A673 (cell line): Measurements from ENCODE around the gene ZNF620. TPM values are rescaled to one million over a fixed set of nuclear protein-coding genes. Genes with fewer than 3 reads are reported as not detected.
A peak's percentile ranks its signal among the peaks of the same experiment; 100 is the strongest.

Experiments
- BruUV-seq: library from RNA; stranded (reverse); fragments of 400-500 nt; replicated peaks from 2 replicates; lab custom pipeline; 2021; lab: Mats Ljungman, UMichigan
- CTCF ChIA-PET: fragments of 300-600 bp; sonication (Branson Sonifier 250); formaldehyde crosslinking; loops from one replicate; lab custom pipeline; 2022; ENCODE audit warnings: antibody characterized with exemption; lab: Charles Lee
- POLR2A ChIA-PET: fragments of 300-600 bp; sonication (Branson Sonifier 250); formaldehyde crosslinking; loops from one replicate; lab custom pipeline; 2022; ENCODE audit warnings: antibody characterized with exemption; ENCODE audit not compliant: low non-redundant PET; lab: Charles Lee
- DNase-seq: peaks from one replicate; pipeline ENCODE4 v3.0.0-alpha.2; 2015; ENCODE audit warnings: low spot score
- H3K27ac ChIP-seq: fragments of 200-600 bp; sonication (generic); 2 replicates; pipeline ENCODE4 v1.5.1; 2016; ENCODE audit warnings: mixed run types, low read depth, mild to moderate bottlenecking, mixed read lengths, antibody characterized with exemption, low read length; ENCODE audit not compliant: poor library complexity, severe bottlenecking
- H3K27me3 ChIP-seq: fragments of 200-600 bp; sonication (generic); replicated peaks from 2 replicates; pipeline ENCODE4 v1.6.1; 2017; ENCODE audit warnings: mixed run types, low read depth, mild to moderate bottlenecking, mixed read lengths, antibody characterized with exemption, low read length; ENCODE audit not compliant: insufficient read depth, poor library complexity
- H3K36me3 ChIP-seq: fragments of 200-600 bp; sonication (generic); 2 replicates; pipeline ENCODE4 v1.6.1; 2016; ENCODE audit warnings: mixed run types, mild to moderate bottlenecking, mixed read lengths, antibody characterized with exemption, low read length; ENCODE audit not compliant: insufficient read depth, poor library complexity, severe bottlenecking
- H3K4me1 ChIP-seq: fragments of 200-600 bp; sonication (generic); 2 replicates; pipeline ENCODE4 v1.6.1; 2017; ENCODE audit warnings: mixed run types, mild to moderate bottlenecking, mixed read lengths, antibody characterized with exemption, low read length; ENCODE audit not compliant: insufficient read depth, poor library complexity, severe bottlenecking
- H3K4me3 ChIP-seq: fragments of 200-600 bp; sonication (generic); 2 replicates; pipeline ENCODE4 v1.5.1; 2016; ENCODE audit warnings: low read depth, mixed run types, mild to moderate bottlenecking, mixed read lengths, low read length; ENCODE audit not compliant: poor library complexity, severe bottlenecking
- H3K9me3 ChIP-seq: fragments of 200-600 bp; sonication (generic); 2 replicates; pipeline ENCODE4 v1.6.1; 2016; ENCODE audit warnings: mixed run types, low read depth, mild to moderate bottlenecking, mixed read lengths, antibody characterized with exemption, low read length; ENCODE audit not compliant: poor library complexity, severe bottlenecking
- CTCF ChIP-seq: fragments of 300-800, 200-600 bp; sonication (generic); conservative IDR thresholded peaks from 2 replicates; pipeline ENCODE4 v1.5.1; 2017; ENCODE audit warnings: low read depth, mild to moderate bottlenecking, antibody characterized with exemption, low read length, moderate library complexity, mixed read lengths
- EZH2 ChIP-seq: fragments of 200-600 bp; sonication (generic); IDR thresholded peaks from 2 replicates; pipeline ENCODE4 v1.6.1; 2017; ENCODE audit warnings: borderline replicate concordance, low read depth, mild to moderate bottlenecking, mixed read lengths, antibody characterized with exemption, low read length; ENCODE audit not compliant: poor library complexity, severe bottlenecking
- intact Hi-C: fragments of 100-400 bp; cut with micrococcal nuclease; formaldehyde crosslinking; loops from one replicate; pipeline ENCODE4 v1.10.0; 2022; ENCODE audit not compliant: unreplicated experiment
- total RNA-seq: library from RNA; stranded (reverse); gene quantifications from 2 replicates; pipeline ENCODE4 v1.2.3, GENCODE V29; 2021

The ZNF620 gene
- total RNA-seq, 1 experiment from 2014 or later: 7.9 TPM

DNA sequence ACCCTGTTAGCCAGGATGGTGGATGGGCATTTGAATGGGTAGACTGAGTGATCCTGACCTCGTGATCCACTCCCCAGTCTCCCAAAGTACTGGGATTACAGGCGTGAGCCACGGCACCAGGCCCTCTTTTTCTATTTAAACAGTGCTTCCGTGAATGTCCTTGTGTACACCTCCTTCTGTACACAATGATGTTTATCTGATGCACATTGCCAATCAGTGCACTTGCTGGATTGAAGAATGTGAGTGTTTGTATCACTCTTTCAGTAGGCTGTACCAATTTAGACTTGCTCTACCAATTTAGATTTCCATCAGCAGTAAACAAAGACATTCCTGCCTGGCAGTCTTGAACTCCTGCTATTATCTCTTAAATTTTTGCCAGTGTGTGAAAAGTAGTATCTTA is 37.8 kb upstream of the ZNF620 start:
- Histone ChIP-seq H3K9me3 (no peaks in the 10 kb centered on the region), H3K27ac (no peak overlapping the region), H3K4me1 (no peaks in the 10 kb centered on the region), H3K36me3 (peaks cover 11% of the 10 kb centered on the region), H3K27me3 (no peaks in the 10 kb centered on the region), H3K4me3 (no peak overlapping the region)
- ChIA-PET POLR2A (no interaction called here), CTCF (no interaction called here)
- intact Hi-C loops: no loop called here
- TF ChIP-seq EZH2 (no peak), CTCF (no peak)
- BruUV-seq: no TSS peak
- no peak for DNase-seq

DNA sequence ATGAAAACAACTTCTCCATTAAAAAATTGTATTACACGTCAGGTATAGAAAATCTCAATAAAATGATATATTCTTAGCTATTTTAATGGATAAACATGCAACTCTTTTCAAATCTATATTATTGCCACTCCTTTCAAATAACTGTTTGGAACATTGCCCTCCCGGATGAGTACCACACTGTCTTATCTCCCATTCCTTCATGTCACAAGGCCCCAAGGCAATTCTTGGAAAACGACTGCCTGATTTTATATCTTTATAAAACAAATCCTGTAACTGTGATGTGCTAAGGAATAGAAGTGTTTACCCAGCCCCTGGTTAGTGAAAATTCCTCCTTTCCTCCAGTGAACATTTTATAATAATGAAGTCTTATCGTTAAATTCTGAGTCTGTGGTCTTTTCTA is 35.1 kb upstream of the ZNF620 start:
- no peaks in the 10 kb centered on the region for H3K36me3 ChIP-seq
- no peak overlapping the region for H3K4me3 ChIP-seq
- no peaks in the 10 kb centered on the region for H3K4me1 ChIP-seq
- intact Hi-C loops: no loop called here
- ChIA-PET CTCF (no interaction called here), POLR2A (no interaction called here)
- TF ChIP-seq EZH2 (no peak), CTCF (no peak)
- BruUV-seq: no TSS peak
- DNase-seq: no peak
- H3K9me3 ChIP-seq: no peaks in the 10 kb centered on the region
- no peaks in the 10 kb centered on the region for H3K27me3 ChIP-seq
- no peak overlapping the region for H3K27ac ChIP-seq

DNA sequence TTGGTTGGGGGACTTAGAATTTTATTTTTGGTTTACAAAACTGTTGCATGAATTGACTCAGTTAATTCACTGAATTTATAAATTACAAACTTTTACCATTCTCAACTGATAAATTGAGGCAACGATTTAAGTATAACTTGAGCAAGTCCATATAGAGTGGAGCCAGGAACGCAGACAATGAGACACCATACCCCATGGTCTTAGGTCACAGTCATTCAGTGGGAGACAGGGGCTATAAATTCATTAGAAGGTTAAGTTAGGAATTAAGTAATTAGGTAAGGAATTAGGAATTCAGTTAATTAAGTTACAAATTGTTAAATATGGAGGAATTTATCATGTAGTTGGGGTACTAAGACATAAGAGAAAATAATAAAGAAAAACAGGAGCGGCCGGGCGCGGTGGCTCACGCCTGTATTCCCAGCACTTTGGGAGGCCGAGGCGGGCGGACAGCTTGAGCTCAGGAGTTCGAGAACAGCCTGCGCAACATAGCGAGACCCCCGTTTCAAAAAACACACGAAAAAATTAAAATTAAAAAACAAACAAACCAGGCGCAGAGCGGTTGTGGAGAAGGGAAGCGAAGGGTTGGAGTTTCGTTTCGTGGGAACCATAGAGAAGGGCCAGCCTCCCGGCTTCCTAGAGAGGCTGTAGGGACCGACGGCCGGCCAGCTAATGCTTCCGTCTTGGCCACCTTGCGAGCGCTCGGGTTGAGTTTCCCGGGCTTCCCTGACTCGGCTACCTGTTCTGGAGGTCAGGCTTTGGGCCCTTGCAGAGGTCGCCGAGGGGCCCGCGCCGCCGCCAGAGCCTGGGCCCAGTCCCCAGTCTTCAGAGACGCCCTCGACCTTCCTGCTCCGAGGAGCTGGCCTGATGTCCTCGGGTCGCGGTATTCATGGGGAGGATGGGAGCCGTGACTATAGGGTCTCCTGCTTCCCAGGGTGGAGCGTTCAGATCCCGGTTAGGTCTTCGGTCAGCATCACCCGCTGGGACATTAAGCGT is 29.1 kb upstream of the ZNF620 start, which contains the start of gene ZNF619:
TSS of gene ZNF619 (plus strand) at position 645 of the 993 bp plus-strand sequence. CDS start 858 bp downstream, outside the sequence.
- no peak for TF ChIP-seq EZH2
- no peak for TF ChIP-seq CTCF
- ChIA-PET POLR2A (no interaction called here), CTCF (no interaction called here)
- H3K4me3 ChIP-seq: peak within 1 kb of the TSS; percentile 74
- H3K9me3 ChIP-seq: no peaks in the 10 kb centered on the region
- no peaks in the 10 kb centered on the region for H3K27me3 ChIP-seq
- peak within 1 kb of the TSS; percentile 80 for H3K27ac ChIP-seq
- DNase-seq: peak; percentile 58
- H3K4me1 ChIP-seq: no peaks in the 10 kb centered on the region
- BruUV-seq: TSS peak; percentile 95
- H3K36me3 ChIP-seq: no peaks in the 10 kb centered on the region
- intact Hi-C loops: no loop called here
